GM23338 (cell line): ENCODE data around the gene TGIF1.

Experiments used
- CREB1 ChIP-seq: fragments of 250-450 bp; sonication (Bioruptor Pico); IDR thresholded peaks from 2 replicates; pipeline ENCODE4 v1.5.0; 2020; ENCODE audit warnings: low read depth, mild to moderate bottlenecking, moderate library complexity
- CTCF ChIP-seq, 2 experiments: fragments of 200-600 bp in 1 of 2; sonication (generic) in 1 of 2; conservative IDR thresholded peaks; 2 replicates each; pipeline versions ENCODE4 v1.5.1 to v1.6.1; 2016 to 2017; ENCODE audit warnings: antibody characterized with exemption in 2 of 2, low read depth in 2 of 2, mild to moderate bottlenecking in 2 of 2, moderate library complexity in 1 of 2
- EZH2 ChIP-seq: fragments of 200-600 bp; sonication (generic); IDR thresholded peaks from one replicate; pipeline ENCODE4 v1.8.0; 2017; ENCODE audit warnings: antibody characterized with exemption, mild to moderate bottlenecking, low read depth; ENCODE audit not compliant: unreplicated experiment
- EZH2phosphoT487 ChIP-seq: fragments of 200-600 bp; sonication (generic); IDR thresholded peaks from one replicate; pipeline ENCODE4 v1.8.1; 2018; ENCODE audit warnings: antibody characterized with exemption; ENCODE audit not compliant: unreplicated experiment
- JUNB ChIP-seq: IDR thresholded peaks from one replicate; pipeline ENCODE4 v1.6.1; 2016; ENCODE audit warnings: antibody characterized with exemption; ENCODE audit not compliant: unreplicated experiment
- POLR2AphosphoS5 ChIP-seq: IDR thresholded peaks from 2 replicates; pipeline ENCODE4 v1.6.1; 2016; ENCODE audit warnings: antibody characterized with exemption, low read depth
- REST ChIP-seq: IDR thresholded peaks from one replicate; pipeline ENCODE4 v1.6.1; 2018; ENCODE audit warnings: antibody characterized with exemption; ENCODE audit not compliant: unreplicated experiment
- ZNF114 ChIP-seq: fragments of 250-450 bp; sonication (Bioruptor Pico); IDR thresholded peaks from 2 replicates; pipeline ENCODE4 v1.5.0; 2020; ENCODE audit warnings: mild to moderate bottlenecking, moderate library complexity
- ZNF331 ChIP-seq: fragments of 250-450 bp; sonication (Bioruptor Pico); IDR thresholded peaks from 2 replicates; pipeline ENCODE4 v1.5.0; 2020; ENCODE audit warnings: low read depth, mild to moderate bottlenecking, moderate library complexity
- ZNF462 ChIP-seq: fragments of 250-450 bp; sonication (Bioruptor Pico); IDR thresholded peaks from 2 replicates; pipeline ENCODE4 v1.5.0; 2020; ENCODE audit warnings: mild to moderate bottlenecking, moderate library complexity
- TF ChIP-seq, protein P1 (sequence below): IDR thresholded peaks from 2 replicates; pipeline ENCODE4 v1.6.1; 2016; ENCODE audit warnings: antibody characterized with exemption

DNA sequence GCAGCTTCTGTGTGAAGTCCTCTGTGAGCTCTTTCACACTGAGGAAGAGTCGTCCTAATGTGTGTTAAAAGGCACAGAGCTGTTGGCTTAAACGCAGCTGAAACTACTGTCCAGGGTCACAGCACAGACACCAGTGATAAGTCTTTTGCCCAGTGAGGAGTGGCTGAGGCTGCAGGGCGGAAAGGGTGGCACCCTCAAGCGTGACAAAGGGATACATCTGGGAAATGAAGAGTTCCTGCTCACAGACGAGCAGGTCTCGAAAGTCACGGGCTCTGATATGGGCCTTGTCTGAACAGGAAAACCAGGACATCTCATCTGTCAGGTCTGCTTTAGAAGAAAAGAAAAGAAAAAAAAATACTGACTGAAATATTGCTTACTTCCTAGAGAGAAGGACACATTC is 36.5 kb downstream of the TGIF1 start:
- no peak for TF ChIP-seq CTCF (conservative IDR thresholded peaks at IDR 0.05; ENCODE audit: low read depth in 2 of 2)
- TF ChIP-seq EZH2phosphoT487, result no peak
- TF ChIP-seq POLR2AphosphoS5, result no peak
- TF ChIP-seq ZNF331 (CRISPR knock-in tag), result no peak
- no peak for TF ChIP-seq CREB1
- no peak for TF ChIP-seq ZNF462
- TF ChIP-seq EZH2, result no peak
- TF ChIP-seq REST, result no peak
- TF ChIP-seq JUNB, result no peak
- TF ChIP-seq, protein P1, sequence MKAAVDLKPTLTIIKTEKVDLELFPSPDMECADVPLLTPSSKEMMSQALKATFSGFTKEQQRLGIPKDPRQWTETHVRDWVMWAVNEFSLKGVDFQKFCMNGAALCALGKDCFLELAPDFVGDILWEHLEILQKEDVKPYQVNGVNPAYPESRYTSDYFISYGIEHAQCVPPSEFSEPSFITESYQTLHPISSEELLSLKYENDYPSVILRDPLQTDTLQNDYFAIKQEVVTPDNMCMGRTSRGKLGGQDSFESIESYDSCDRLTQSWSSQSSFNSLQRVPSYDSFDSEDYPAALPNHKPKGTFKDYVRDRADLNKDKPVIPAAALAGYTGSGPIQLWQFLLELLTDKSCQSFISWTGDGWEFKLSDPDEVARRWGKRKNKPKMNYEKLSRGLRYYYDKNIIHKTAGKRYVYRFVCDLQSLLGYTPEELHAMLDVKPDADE, result no peak
- TF ChIP-seq ZNF114, result no peak
